PFSK-1 (cell line): ENCODE measurements around the gene RBM20.

Source experiments
- POLR2AphosphoS5 ChIP-seq: IDR thresholded peaks from 2 replicates; pipeline ENCODE4 v1.6.1; 2012; ENCODE audit warnings: low read depth, mild to moderate bottlenecking, control low read depth, low read length, moderate library complexity
- SIN3A ChIP-seq: IDR thresholded peaks from 2 replicates; pipeline ENCODE4 v1.6.1; 2012; ENCODE audit warnings: mild to moderate bottlenecking, low read length, moderate library complexity, borderline replicate concordance; ENCODE audit not compliant: insufficient read depth
- TAF1 ChIP-seq: IDR thresholded peaks from 2 replicates; pipeline ENCODE4 v1.6.1; 2012; ENCODE audit warnings: low read length, control low read depth, borderline replicate concordance; ENCODE audit not compliant: insufficient read depth

- TF ChIP-seq POLR2AphosphoS5 (no peak), TAF1 (no peak), SIN3A (no peak)
These were observed 11.2 kb downstream of the RBM20 start for GRCh38 chr10:110655320-110655719.
